Effector CD4-positive, alpha-beta T cell (primary cell): ENCODE data around the gene C1QBP.
A peak's percentile ranks its signal among the peaks of the same experiment; 100 is the strongest.
"Not testable (repeated sequence)": the region's sequence is repeated elsewhere in the genome, so short reads cannot be mapped to it uniquely, and the experiment has no call there.

Experiments
- DNase-seq: peaks from one replicate; pipeline ENCODE4 v3.0.0-alpha.2; 2020
- total RNA-seq: gene quantifications from one replicate; lab custom pipeline; 2026; lab: John Stamatoyannopoulos, UW

Gene C1QBP, protein sequence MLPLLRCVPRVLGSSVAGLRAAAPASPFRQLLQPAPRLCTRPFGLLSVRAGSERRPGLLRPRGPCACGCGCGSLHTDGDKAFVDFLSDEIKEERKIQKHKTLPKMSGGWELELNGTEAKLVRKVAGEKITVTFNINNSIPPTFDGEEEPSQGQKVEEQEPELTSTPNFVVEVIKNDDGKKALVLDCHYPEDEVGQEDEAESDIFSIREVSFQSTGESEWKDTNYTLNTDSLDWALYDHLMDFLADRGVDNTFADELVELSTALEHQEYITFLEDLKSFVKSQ
- total RNA-seq: 50.1 reads per million, percentile 68 among the genes with 10 or more reads in this experiment

DNA sequence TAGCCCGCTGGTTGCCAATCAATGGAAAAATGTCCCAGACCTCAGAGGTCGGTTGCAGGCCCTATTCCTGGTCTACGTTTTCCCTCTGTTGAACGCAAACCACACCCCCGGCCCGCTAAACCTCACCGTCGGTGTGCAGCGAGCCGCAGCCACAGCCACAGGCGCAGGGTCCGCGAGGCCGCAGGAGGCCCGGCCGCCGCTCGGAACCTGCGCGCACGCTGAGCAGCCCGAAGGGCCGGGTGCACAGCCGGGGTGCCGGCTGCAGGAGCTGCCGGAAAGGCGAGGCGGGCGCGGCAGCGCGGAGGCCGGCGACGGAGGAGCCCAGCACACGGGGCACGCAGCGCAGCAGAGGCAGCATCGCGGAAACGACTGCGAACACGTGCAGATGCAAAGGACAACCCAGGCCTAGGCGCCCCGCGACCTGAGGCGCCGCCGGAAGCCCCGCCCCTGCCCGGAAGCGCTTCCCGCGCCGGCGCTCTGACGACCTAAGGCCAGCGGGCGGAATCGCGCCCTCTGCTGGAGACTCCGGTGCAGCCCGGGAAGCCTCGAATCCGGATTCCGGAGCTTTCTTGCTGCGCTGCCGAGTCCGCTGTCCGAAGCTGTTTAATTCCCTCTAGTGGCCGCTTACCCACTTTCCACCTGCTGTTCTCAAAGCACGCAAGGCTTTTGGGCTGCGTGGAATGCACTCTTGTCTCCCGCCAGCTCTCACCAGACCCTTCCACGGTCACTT lies at the start of gene C1QBP:
C1QBP (minus strand) TSS at position 440 of the 730 bp plus-strand sequence; CDS start at position 358, 82 bp downstream.
- DNase-seq: peak; percentile 89

GRCh38 chr17:5488752-5489151 lies 49.8 kb upstream of the C1QBP start:
- DNase-seq: no peak

- DNase-seq: peak; percentile 98
These were observed 47.5 kb upstream of the C1QBP start, which contains the start of gene MIS12 for GRCh38 chr17:5486206-5487124. MIS12 (plus strand) TSS chr17:5486566; CDS start chr17:5488863, 2,297 bp downstream.

- DNase-seq: no peak
These were observed 46.6 kb upstream of the C1QBP start, which contains the start of gene DERL2 for GRCh38 chr17:5485270-5486205. DERL2 (minus strand) TSS chr17:5486178; CDS start chr17:5486161, 17 bp downstream.

DNA sequence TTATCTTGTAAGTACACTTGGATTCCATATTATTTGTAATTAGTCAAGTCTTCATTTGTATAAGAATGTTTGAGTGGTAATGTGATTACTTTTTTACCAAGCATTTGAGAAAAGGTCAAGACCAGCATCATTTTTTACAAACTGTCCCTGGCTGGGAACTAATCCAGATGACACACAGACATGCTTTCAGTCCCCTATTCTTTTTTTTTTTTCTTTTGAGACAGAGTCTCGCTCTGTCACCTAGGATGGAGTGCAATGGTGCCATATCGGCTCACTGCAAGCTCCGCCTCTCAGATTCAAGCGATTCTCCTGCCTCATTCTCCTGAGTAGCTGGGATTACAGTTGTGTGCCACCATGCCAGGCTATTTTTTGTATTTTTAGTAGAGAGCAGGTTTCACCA lies 42.5 kb upstream of the C1QBP start:
- DNase-seq: no peak

GRCh38 chr17:5480962-5481361 lies 42.0 kb upstream of the C1QBP start:
- DNase-seq: no peak

- no peak for DNase-seq
These were observed 40.0 kb upstream of the C1QBP start for GRCh38 chr17:5478992-5479391.

- DNase-seq: no peak
These were observed 35.0 kb upstream of the C1QBP start for GRCh38 chr17:5473906-5474305.

DNA sequence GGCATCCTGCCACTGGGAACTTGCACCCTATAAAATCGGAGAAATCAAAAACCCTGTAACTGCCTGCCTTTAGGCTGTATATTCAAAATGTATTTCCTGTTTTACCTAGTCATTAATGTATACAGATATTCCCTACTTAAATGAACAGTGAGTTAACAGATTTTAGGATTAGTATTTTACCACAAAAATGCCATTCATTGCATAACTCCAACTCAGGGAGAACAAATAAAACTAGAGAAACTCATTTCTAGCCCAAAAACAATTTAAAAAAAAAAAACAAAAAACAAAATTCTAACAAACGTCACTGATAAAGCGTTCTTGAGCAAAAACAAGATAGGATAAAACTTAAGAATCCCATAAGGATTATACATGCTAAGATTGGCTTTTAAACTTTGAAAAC lies 33.6 kb upstream of the C1QBP start:
- DNase-seq: no peak

- no peak for DNase-seq
These were observed 29.1 kb upstream of the C1QBP start for GRCh38 chr17:5468075-5468473.

DNA sequence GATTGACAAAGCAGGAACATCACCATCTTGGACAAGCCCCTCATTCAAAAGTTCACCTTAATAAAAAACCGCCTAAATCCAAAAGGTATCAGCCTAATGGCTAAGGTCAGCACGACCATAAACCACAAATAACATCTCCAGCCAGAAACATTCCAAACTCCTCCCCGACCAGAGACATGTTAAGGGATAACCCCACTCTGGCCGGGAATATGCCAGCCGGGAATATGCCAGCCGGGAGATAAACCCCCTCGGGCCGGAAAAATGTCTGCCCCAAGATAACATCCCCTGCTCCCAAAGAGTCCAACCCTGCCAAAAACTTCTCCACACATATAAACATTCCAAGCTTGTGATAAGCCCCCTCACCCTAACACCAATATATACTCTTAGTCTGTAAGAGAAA lies 28.5 kb upstream of the C1QBP start:
- DNase-seq: no peak

- DNase-seq: no peak
These were observed 27.3 kb upstream of the C1QBP start for GRCh38 chr17:5466295-5466694.

DNA sequence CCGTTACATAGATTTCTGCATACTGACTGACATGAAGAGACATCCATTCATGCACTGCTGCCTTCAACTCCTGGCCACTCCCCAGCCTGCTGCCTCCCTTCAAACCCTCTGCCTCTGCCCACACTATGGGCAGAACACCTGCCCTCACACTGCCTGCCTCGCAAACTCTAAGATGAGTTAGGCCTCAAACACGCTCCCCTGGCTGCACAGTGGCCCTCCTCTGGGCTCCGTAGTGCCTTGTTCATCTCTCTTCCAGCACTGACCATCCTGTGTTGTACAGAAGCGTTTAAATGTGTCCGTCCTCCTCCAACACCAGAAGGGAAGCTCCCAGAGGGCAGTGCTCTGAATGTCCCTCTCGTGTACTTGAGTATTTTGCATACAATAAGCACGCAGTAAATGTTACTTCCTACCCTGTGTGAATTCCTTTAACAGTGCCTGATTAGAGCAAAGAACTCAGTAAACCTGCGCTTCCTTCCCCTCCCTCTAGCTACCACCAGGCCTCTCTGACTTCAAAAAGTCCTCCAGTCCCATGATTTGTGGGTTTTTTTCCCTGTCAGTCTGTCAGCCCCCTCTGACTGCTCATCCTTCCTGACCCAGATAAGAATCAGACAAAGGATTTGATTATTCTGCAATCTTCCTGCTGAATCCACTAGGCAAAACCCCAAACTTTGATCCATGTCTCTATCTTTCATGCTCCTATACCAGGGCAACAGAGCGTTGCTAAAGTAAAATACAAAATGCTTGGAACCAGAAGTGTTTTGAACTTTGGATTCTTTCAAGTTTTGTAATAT lies 26.0 kb upstream of the C1QBP start:
- no peak for DNase-seq

GRCh38 chr17:5446786-5447185 lies 7.8 kb upstream of the C1QBP start:
- DNase-seq: no peak

DNA sequence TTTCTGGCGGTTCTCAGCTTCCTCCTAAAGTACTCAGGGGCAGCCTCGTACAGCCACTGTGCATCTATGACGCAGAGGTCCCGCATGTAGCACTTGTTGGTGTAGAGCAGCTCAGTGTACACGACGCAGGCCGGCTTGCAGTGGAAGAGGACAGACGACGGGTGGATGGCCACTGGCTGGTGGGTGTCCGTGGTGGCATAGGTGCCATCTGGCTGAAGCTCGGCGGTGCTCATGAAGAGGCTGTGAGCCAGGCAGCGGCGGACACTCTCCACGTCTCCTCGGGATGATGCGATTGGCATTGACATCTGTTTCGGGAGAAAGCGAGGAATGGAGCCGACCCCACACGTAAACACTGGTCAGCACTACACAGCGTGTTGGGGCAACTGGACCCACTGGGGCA lies 5.3 kb upstream of the C1QBP start:
- no peak for DNase-seq

GRCh38 chr17:5443728-5444127 lies 4.8 kb upstream of the C1QBP start:
- DNase-seq: no peak

GRCh38 chr17:5439446-5439764 lies 450 bp upstream of the C1QBP start:
- no peak for DNase-seq

DNA sequence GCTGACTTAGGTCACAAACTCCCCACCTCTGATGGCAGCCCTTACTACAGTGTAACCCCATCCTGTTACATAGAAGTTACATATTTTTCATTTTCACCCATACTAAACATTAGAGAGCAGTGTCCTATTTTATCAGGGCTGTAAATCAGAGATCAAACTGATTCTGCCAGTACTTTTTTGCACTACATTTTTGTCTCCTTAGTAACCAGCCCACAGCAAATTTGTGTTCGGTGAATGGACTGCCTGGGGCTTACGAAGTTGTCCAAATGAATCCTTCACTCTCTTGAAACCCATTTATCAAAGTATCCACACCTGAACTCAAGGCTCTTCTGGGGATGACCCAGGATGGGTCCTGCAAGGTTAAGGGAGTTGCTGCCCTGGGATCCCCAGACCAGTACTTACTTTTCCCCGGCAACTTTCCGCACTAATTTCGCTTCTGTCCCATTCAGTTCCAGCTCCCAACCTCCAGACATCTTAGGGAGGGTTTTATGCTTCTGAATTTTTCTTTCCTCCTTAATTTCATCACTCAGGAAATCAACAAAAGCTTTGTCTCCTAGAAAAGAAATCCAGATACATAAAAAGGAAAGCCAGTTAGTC lies 1.1 kb downstream of the C1QBP start:
- no peak for DNase-seq

- DNase-seq: not testable (repeated sequence)
These were observed 3.1 kb downstream of the C1QBP start for GRCh38 chr17:5435781-5436315.

GRCh38 chr17:5434984-5435383 lies 4.0 kb downstream of the C1QBP start:
- no peak for DNase-seq
